ENCODE measurements around the gene PEX11G.

- TF ChIP-seq, protein P1, sequence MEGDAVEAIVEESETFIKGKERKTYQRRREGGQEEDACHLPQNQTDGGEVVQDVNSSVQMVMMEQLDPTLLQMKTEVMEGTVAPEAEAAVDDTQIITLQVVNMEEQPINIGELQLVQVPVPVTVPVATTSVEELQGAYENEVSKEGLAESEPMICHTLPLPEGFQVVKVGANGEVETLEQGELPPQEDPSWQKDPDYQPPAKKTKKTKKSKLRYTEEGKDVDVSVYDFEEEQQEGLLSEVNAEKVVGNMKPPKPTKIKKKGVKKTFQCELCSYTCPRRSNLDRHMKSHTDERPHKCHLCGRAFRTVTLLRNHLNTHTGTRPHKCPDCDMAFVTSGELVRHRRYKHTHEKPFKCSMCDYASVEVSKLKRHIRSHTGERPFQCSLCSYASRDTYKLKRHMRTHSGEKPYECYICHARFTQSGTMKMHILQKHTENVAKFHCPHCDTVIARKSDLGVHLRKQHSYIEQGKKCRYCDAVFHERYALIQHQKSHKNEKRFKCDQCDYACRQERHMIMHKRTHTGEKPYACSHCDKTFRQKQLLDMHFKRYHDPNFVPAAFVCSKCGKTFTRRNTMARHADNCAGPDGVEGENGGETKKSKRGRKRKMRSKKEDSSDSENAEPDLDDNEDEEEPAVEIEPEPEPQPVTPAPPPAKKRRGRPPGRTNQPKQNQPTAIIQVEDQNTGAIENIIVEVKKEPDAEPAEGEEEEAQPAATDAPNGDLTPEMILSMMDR (conservative IDR thresholded peaks at IDR 0.05; ENCODE audit: low read depth in 2 of 2) = peak; percentile 15 to 37; a peak in 2 of 4 replicates
- TF ChIP-seq POLR2AphosphoS5 (IDR thresholded peaks at IDR 0.05; ENCODE audit: low read depth) (peak; percentile 32), CREB1 (CRISPR knock-in tag; IDR thresholded peaks at IDR 0.05; ENCODE audit: low read depth) (no peak), JUNB (IDR thresholded peaks at IDR 0.05; ENCODE audit: unreplicated experiment) (no peak), REST (IDR thresholded peaks at IDR 0.05; ENCODE audit: unreplicated experiment) (no peak), EZH2 (IDR thresholded peaks at IDR 0.05; ENCODE audit: low read depth, unreplicated experiment) (no peak), STAT1 (IDR thresholded peaks at IDR 0.05; ENCODE audit: unreplicated experiment) (no peak), ZNF331 (CRISPR knock-in tag; IDR thresholded peaks at IDR 0.05; ENCODE audit: low read depth) (no peak)
Observed at GRCh38 chr19:7534531-7535046, 45.8 kb upstream of the PEX11G start.

Measured in GM23338 (cell line).